GM12801 (cell line): ENCODE measurements around the gene SLFNL1.

ENCODE experiments used
- TF ChIP-seq, protein P1 (sequence below): IDR thresholded peaks from one replicate; pipeline ENCODE4 v1.5.1; 2011; ENCODE audit warnings: control low read depth; ENCODE audit not compliant: insufficient read length; ENCODE audit errors: extremely low read depth

Gene SLFNL1

DNA sequence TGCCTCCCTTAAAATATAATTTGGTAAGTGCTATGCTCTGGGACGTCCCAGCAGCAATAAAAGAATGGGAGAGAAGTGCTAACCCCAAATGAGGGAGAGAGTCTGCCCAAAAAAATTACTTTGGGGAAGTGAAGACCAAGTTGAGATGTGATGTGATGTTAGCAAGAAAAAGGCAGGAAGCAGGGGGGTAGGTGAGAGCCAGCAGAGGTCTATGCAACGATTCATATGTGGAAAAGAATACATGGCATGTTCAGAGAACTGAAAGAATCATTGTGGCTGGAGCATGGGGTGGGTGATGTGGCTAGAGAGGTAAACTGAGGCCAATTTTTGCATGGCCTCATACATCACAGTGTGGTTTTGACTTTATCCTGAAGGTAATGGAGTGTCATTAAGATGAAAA lies 47.6 kb downstream of the SLFNL1 start:
- TF ChIP-seq, protein P1, sequence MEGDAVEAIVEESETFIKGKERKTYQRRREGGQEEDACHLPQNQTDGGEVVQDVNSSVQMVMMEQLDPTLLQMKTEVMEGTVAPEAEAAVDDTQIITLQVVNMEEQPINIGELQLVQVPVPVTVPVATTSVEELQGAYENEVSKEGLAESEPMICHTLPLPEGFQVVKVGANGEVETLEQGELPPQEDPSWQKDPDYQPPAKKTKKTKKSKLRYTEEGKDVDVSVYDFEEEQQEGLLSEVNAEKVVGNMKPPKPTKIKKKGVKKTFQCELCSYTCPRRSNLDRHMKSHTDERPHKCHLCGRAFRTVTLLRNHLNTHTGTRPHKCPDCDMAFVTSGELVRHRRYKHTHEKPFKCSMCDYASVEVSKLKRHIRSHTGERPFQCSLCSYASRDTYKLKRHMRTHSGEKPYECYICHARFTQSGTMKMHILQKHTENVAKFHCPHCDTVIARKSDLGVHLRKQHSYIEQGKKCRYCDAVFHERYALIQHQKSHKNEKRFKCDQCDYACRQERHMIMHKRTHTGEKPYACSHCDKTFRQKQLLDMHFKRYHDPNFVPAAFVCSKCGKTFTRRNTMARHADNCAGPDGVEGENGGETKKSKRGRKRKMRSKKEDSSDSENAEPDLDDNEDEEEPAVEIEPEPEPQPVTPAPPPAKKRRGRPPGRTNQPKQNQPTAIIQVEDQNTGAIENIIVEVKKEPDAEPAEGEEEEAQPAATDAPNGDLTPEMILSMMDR: no peak

- TF ChIP-seq, protein P1: no peak
Observed at GRCh38 chr1:40971966-40972365, 49.6 kb downstream of the SLFNL1 start.

GRCh38 chr1:40969445-40969844 lies 52.1 kb downstream of the SLFNL1 start:
- TF ChIP-seq, protein P1: no peak

- TF ChIP-seq, protein P1: no peak
Observed at GRCh38 chr1:40966417-40966816, 55.1 kb downstream of the SLFNL1 start.
